ENCODE data around the gene TAF11L12. TPM values are rescaled to one million over a fixed set of nuclear protein-coding genes. Genes with fewer than 3 reads are reported as not detected.
"Not testable (repeated sequence)": the region's sequence is repeated elsewhere in the genome, so short reads cannot be mapped to it uniquely, and the experiment has no call there.

Gene TAF11L12
- total RNA-seq: not detected

DNA sequence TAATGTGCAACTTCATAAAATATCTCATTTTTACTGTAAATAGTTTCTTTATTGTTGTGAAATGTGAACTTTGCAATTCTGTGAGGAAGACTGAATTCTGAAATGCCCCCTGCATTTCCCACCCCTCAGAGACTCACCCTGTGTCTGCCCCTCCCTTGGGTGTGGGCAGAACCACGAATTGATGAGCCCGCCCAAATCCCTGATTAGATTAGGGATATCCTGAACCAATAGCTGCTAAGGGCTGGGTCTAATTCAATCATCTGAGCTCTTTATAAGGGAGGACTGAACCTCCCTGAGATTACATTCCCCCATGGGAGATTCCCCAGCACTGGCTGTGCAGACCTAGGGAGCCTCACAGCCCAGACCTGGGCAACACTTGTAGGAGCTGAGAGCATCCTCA is at the start of gene TAF11L12:
TSS of gene TAF11L12 (plus strand) at position 301 of the 400 bp plus-strand sequence.
- not testable (repeated sequence) for FAIRE-seq; DNase-seq (ENCODE audit: low spot score in 2 of 2)

DNA sequence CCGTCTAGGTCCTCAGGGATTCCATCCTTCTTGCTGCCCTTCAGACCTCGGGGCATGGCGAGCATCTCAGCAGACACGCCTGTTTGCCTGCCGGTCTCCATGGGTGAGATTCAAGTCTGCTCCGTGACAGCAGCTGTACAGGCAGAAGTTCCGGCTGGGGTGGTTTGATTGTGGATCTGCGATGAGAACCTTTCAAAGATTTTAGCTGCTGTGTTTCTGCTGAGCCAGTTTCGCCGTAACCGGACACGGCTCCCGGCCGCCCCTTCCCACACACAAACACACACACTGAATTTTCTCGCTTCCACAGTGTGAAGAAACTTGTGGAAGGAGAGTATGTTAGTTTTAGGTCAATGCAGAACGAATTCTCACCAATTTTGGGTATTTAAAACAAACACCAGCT is 24.5 kb upstream of the TAF11L12 start, which contains the start of gene TAF11L7:
TSS of gene TAF11L7 (minus strand) at position 101 of the 400 bp plus-strand sequence.
- DNase-seq (ENCODE audit: low spot score in 2 of 2); FAIRE-seq: not testable (repeated sequence)

DNA sequence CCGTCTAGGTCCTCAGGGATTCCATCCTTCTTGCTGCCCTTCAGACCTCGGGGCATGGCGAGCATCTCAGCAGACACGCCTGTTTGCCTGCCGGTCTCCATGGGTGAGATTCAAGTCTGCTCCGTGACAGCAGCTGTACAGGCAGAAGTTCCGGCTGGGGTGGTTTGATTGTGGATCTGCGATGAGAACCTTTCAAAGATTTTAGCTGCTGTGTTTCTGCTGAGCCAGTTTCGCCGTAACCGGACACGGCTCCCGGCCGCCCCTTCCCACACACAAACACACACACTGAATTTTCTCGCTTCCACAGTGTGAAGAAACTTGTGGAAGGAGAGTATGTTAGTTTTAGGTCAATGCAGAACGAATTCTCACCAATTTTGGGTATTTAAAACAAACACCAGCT is 19.3 kb upstream of the TAF11L12 start, which contains the start of gene TAF11L8:
TSS of gene TAF11L8 (minus strand) at position 101 of the 400 bp plus-strand sequence.
- not testable (repeated sequence) for FAIRE-seq; DNase-seq (ENCODE audit: low spot score in 2 of 2)

- DNase-seq (ENCODE audit: low spot score in 2 of 2); FAIRE-seq: not testable (repeated sequence)
These were observed 15.9 kb upstream of the TAF11L12 start, which contains the start of gene TAF11L9 for GRCh38 chr5:17594255-17594654. Gene TAF11L9, minus strand, starts transcription at chr5:17594394.

DNA sequence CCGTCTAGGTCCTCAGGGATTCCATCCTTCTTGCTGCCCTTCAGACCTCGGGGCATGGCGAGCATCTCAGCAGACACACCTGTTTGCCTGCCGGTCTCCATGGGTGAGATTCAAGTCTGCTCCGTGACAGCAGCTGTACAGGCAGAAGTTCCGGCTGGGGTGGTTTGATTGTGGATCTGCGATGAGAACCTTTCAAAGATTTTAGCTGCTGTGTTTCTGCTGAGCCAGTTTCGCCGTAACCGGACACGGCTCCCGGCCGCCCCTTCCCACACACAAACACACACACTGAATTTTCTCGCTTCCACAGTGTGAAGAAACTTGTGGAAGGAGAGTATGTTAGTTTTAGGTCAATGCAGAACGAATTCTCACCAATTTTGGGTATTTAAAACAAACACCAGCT is 12.5 kb upstream of the TAF11L12 start, which contains the start of gene TAF11L10:
TSS of gene TAF11L10 (minus strand) at position 101 of the 400 bp plus-strand sequence.
- not testable (repeated sequence) for DNase-seq (ENCODE audit: low spot score in 2 of 2); FAIRE-seq

GRCh38 chr5:17603880-17604279 is 6.3 kb upstream of the TAF11L12 start, which contains the start of gene TAF11L11:
Gene TAF11L11, plus strand, starts transcription at chr5:17604183.
- FAIRE-seq; DNase-seq (ENCODE audit: low spot score in 2 of 2): not testable (repeated sequence)

GRCh38 chr5:17604951-17605350 is 5.2 kb upstream of the TAF11L12 start:
- FAIRE-seq: no peak
- no peak for DNase-seq (ENCODE audit: low spot score in 2 of 2)

- FAIRE-seq; DNase-seq (ENCODE audit: low spot score in 2 of 2): not testable (repeated sequence)
These were observed 2.7 kb upstream of the TAF11L12 start for GRCh38 chr5:17607461-17607860.

DNA sequence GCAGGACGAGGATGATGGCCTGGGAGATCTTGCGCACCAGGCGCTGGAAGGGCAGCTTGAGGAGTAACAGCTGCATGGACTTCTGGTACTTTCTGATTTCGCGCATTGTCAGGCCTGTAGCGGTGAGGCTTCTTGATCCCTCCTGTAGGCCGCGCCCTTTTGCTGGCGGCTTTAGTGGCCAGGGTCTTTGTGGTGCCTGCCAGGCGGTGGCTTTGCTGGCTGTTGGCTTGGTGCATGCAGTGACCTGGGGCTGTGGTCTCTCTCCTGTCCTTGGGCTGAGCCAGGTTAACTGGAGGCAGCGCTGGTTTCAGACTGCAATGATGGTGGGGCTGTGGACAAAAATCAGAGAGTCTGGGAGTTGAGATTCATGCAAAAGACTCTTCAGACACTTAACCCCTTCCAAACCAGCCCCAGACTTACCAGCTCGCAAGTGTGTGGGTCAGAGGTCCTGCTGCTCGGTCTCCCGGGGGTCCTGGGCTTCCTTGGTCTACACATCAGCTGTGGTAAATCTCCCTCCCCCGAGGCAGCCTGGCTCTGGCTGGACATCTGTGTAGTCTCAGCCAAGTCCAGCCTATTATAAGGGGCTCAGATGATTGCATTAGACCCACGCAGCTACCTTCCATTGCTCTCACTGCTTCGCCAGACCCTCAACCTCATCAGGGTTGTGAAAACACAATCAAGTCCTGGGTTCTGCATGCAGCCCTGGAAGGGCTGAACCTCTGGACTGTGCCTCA is 4.8 kb downstream of the TAF11L12 start:
- FAIRE-seq (no peak), DNase-seq (ENCODE audit: low spot score in 2 of 2) (no peak)

GRCh38 chr5:17619354-17619753 is 9.2 kb downstream of the TAF11L12 start:
- FAIRE-seq (no peak), DNase-seq (ENCODE audit: low spot score in 2 of 2) (no peak)

DNA sequence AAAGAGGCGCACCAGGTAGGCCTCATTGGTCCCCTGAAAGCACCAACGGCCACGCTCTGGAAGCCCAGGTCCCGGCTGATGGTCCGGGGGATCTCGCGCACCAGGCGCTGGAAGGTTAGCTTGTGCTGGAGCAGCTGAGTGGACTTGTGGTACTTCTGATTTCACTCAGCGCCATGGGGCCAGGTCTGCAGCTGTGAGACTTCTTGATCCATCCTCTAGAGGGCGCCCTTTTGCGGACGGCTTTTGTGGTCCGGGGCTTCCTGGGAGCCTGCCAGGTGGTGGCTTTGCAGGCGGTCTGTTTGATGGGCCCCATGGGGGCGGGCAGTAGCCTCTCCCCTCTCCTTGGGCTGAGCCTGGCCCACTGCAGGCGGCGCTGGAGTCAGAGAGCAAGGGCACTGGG is 10.4 kb downstream of the TAF11L12 start:
- no peak for DNase-seq (ENCODE audit: low spot score in 2 of 2)
- no peak for FAIRE-seq

GRCh38 chr5:17625686-17626085 is 15.5 kb downstream of the TAF11L12 start:
- no peak for DNase-seq (ENCODE audit: low spot score in 2 of 2)
- FAIRE-seq: no peak

GRCh38 chr5:17631788-17632187 is 21.6 kb downstream of the TAF11L12 start, which contains the start of gene TAF11L13:
Gene TAF11L13, plus strand, starts transcription at chr5:17632088.
- DNase-seq (ENCODE audit: low spot score in 2 of 2); FAIRE-seq: not testable (repeated sequence)

GRCh38 chr5:17634160-17634559 is 24.0 kb downstream of the TAF11L12 start, which contains the start of gene TAF11L14:
Gene TAF11L14, plus strand, starts transcription at chr5:17634460.
- FAIRE-seq: no peak
- DNase-seq (ENCODE audit: low spot score in 2 of 2): no peak

- FAIRE-seq: not testable (repeated sequence)
These were observed 39.0 kb downstream of the TAF11L12 start for GRCh38 chr5:17649232-17649631.

GRCh38 chr5:17655201-17655759 is 45.1 kb downstream of the TAF11L12 start:
- not testable (repeated sequence) for DNase-seq (ENCODE audit: low spot score in 2 of 2); FAIRE-seq

More at GRCh38 chr5:17649232-17649631, 39.0 kb downstream of the TAF11L12 start:
- not testable (repeated sequence) for DNase-seq (ENCODE audit: low spot score in 2 of 2)

DNA sequence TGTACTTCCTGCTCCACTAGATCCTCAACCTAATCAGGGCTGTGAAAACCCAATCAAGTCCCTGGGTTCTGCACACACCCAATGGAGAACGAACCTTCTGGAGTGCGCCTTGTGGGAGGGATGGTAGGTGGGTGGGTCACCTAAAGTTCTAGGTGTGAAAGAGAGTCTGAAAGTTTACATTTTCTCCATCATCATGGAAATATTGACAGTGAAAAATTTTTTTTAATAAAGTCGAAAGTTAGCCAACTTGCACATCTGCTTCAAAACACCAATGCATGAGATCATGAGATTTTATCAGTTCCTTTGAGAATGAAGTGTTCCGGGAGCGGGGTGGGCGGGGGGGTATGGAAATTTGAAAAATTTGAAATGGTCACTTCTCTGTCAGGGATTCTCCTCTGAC is 45.7 kb downstream of the TAF11L12 start:
- DNase-seq (ENCODE audit: low spot score in 2 of 2): no peak
- FAIRE-seq: no peak

Measured in frontal cortex (tissue), 4 donors.